ENCODE results near the gene CCNYL1.
"Not testable (repeated sequence)": the region's sequence is repeated elsewhere in the genome, so short reads cannot be mapped to it uniquely, and the experiment has no call there.

The CCNYL1 gene

DNA sequence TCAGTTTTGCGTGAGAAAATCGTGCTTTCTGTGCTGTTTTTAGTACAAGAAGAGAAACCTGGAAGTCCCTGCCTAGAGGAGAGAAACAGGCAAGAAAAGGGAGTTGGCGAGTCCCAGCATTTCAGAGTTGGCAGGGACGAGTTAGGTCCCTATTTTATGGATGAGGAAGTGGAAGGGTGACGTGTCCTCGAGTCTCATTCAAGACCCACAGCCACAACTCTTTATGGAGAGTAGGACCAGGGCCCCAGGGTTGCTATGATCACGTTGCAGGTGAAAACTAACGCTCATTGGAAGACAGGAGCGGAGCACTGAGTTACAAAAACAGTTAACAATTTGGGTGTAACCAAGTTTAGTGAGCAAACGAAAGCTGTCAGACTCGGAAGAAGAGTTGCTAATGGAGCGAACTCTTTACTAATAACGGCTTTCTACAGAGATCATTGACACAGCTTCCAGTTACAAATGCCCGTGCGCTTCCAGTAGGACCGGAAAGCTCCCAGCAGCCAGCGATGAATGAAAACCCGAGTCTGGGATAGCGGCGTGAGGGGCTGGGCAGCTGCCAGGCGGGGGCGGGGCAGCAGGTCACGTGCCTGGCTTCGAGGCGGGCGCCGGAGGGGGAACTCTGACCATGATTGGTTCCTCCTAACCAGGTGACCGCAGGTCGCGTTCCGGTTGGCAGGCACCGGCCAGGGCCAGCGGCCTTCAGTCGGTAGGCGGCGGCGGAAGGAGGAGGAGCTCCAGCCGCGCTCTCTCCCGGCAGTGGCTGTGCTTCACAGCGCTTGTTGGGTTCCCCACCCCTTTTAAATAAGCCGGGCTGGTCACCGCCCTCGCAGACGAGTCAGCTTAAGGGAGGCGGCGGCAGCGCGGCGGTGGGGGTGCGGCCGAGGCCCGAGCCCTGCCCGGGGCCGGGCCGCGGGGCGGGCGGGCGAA is at the start of gene CCNYL1:
TSS of gene CCNYL1 (plus strand) at position 827 of the 927 bp plus-strand sequence. CDS start 257 bp downstream, outside the sequence.
- DNase-seq = peak; percentile 97

DNA sequence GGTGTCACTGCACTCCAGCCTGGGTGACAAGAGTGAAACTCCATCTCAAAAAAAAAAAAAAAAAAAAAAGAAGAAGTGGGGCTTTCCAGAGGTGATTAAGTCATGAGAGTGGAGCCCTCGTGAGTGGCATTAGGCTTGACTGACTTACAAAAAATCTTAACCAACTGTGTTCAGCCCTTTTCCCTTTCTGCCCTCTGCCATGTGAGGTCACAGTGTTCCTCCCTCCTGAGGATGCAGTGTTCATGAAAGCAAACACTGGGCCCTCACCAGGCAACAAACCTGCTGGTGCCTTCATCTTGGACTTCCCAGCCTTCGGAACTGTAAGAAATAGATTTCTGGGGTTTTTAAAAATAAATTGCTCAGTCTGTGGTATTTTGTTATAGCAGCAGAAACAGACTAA is 49.2 kb upstream of the CCNYL1 start:
- no peak for DNase-seq

DNA sequence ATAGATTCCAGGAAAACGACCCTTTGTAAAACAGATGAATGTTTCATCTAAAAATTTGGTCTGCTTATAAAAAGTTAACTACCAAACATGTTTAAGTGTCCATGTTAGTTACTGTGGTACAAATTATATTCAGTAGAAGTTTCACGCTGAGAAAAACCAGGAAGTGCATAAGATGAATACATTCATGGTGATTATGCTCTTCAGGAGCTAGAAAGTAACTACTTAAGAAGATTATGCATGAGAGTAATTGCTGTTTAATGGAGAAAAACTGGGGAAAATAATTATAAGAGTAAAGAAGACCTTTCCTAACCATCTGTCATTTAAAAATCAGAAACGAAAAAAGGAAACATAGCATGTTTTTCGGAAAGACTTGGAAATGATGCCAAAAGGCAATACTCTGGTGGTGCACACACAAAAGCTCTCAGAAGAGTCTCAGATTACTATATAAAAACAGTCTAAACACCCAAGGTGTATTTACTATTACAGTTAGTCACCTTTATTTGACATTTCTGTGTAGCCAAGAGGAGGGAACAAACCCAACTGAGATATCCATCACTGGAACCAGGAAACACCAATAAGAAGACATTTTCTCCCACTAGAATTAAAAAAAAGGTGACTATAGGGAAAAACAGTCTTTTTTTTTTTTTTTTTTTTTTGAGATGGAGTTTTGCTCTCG is 47.4 kb upstream of the CCNYL1 start:
- DNase-seq = no peak

DNA sequence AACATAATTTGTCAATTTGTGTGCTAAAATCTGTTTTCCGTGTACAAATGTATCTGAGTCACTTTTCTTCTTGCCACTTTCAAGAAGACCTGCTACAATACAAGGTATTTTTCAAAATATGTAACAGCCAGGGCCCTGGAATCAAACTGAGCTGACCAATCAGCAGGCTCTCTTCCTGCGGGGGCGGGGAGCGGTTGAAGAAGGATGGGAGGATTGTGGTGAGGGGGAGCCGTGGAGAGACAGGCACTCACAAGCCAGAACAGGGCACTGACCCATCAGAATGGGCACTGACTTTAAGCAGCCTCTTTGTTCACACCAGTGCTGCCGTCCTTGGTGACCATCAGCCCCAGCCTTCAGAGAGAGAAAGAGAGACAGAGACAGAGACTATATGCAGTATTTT is 40.6 kb upstream of the CCNYL1 start:
- no peak for DNase-seq

DNA sequence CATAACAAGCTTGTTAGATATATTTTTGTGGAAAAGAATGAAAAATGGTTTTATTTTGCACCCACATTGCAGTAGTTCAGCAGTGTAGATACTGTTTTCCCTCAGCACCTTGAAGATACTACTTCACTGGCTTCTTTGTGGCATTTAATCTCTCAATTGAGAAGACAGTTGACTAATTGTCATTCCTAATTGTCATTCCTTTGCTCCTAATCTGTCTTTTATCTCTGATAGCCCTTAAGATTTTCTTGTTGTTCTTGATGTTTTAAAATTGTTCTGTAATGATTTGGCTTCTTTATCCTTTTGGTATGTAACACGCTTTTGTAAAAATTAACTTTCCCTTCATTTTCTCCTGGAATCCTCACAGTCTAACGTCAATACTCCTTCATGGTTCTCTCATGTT is 38.0 kb upstream of the CCNYL1 start:
- DNase-seq = no peak

DNA sequence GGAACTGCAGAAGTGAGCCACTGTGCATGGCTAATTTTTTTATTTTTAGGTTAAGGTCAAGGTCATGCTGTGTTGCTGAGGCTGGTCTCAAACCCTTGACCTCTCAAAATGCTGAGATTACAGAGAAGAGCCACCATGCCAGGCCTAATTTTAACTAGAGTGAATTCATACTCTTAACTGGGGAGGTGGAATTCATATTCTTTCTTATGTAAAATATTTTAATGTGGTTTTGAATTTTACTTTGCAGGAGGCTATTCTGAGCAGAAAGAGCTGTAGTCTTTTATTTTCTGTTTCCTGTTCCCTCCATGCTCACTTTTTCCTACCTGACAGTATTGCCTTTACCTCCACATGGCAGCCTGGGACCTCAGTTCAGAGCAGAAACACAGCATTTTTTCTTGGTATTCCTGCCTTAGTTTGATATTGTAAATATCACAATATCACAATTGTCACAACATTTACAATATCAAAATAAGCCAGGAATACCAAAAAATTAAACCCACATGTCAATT is 37.1 kb upstream of the CCNYL1 start:
- no peak for DNase-seq

DNA sequence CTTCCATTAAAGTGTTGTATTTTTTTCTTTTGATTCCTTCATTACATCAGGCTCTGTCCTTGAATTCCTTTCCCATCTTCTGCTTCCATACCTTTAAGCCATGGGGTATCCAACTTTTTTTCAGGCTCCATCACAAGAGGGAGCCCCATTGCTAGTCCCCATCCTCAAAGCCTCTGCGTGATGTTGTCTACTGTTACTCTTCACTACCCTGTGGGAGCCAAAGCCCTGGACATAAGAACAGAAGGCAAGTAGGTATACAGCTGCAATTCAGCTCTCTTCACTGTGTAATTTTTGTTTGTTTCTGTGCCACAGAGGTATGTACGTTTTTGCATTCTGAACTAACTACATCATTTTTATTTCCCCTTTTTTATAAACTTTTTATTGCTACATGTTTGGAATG is 36.6 kb upstream of the CCNYL1 start:
- no peak for DNase-seq

DNA sequence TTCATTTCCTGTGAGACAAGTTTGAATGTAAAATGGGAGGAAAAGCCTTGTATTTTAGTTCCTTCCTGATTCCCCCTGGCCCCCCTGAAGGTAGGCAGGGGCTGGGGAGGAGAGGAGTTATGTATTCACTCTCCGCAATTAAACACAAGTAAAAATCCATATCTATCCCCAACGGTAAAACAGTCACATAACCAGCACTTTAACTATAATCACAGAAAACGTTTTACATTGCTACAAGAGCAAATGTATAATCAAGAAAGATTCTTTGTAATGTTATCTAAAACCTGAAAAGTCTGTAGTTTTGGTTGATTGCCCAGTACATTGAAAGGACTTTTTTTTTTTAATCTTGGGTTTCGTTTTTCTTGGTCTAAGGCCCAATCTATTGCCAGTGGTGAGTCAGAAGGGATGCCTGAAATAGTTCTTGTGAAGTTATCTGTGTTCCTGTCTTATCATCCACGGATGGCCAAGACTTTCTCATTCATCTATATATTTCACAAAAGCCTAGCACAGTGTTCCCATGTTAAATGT is 34.5 kb upstream of the CCNYL1 start:
- DNase-seq = no peak

DNA sequence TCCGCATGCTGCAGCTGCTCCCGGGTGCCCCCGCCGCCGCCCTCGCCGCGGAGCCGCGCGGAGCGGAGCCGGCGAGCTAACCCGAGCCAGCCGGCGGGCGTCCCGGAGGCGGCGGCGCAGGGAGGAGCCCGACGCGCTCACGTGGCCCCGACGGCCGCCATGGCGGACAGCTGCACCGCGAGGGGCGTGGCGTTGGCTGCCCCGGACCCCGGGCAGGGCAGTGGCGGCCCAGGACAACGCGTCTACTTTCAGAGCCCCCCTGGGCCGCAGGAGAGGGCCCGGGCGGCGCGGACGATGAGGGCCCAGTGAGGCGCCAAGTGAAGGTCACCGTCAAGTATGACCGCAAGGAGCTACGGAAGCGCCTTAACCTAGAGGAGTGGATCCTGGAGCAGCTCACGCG is 30.0 kb upstream of the CCNYL1 start:
- no peak for DNase-seq

DNA sequence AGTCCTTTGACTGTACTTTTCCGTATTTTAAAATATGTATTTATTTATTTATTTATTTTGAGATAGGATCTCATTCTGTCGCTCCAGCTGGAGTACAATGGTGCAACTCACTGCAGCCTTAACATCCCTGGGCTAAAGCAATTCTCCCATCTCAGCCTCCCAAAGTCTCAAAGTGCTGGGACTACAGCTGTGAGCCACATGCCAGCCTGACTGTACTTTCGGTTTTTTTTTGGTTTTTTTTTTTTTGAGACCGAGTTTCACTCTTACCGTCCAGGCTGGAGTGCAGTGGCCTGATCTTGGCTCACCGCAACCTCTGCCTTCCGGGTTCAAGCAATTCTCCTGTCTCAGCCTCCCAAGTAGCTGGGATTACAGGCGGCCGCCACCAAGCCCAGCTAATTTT is 28.9 kb upstream of the CCNYL1 start:
- no peak for DNase-seq

DNA sequence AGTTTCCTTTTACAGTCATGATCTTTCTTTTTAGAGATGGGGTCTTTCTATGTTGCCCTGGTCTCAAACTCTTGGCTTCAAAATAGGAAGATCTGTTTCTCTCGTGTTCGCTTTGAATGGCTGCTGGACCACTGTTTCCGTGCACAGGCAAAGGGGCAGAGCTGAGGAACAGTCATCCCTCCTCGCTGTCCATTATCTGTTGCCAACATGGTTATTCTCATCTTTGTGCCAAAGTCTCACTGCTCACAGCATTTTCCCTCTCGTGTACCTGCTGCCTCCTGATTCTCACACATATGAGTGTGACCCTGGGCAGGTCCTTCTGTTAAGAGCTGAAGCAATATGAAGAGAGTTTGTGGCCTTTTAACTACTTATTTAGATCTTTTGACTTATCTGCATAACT is 28.0 kb upstream of the CCNYL1 start:
- DNase-seq = no peak

DNA sequence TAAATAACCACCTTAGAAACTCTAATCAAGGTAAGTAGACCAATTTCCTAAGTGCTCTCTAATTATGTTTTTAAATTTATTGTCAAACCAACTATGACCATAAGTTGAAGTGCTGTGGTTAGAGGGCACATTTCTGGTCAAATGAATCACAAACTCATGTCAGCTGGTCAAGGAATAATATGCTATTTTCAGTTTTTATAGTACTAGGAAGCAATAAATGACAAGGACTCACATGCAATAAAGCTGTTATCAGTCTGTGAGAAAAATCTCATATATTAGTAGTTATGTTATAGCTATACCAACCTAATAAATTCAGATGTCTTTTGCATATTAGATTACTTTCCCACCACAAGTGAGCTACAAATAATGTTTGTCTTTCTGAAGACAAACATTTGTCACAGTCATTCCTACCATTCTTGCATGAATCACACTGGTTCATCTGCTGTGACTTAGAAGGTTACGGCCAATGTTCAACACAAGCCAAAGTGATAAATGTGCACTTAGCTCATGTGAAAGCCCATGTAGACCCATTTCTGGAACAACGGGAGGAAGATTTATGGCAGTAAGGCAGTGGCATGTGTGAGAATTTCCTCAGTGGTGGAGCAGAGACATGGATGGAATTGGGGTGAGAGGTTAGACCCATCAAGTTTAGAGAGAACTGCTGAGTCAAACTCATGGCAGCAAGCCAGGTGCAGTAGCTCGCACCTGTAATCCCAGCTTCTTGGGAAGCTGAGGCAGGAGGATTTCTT is 27.4 kb upstream of the CCNYL1 start:
- no peak for DNase-seq

DNA sequence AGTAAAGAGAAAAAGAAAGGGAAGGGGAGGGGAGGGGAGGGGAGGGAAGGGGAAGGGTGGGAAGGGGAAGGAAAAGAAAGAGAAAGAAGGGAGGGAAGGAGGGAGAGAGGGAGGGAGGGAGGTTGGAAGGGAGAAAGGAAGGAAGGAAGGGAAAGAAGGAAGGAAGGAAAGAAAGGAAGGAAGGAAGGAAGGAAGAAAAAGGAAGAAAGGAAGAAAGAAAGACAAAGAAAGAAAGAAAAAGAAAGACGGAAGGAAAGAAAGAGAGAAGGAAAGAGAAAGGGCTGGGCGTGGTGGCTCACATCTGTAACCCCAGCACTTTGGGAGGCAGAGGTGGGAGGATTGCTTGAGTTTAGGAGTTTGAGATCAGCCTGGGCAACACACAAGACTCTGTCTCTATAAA is 24.6 kb upstream of the CCNYL1 start:
- DNase-seq = no peak

DNA sequence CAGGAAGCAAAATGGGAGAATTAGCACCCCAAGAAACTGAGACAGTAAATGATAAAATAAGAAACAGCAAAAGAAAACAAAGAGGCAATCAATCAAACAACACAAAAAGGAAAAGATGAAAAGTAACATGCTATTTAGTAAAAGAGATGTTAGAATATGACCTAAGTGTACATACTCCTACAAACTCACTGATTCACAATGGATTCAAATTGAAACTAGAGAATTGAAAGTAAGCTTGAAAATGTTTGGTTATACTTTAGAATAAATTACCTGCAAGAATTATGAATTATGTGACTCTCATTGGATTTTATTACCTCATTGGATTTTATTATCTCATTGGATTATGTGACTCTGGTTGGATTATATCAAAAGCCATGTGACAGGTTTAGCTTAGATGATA is 22.8 kb upstream of the CCNYL1 start:
- DNase-seq = no peak

DNA sequence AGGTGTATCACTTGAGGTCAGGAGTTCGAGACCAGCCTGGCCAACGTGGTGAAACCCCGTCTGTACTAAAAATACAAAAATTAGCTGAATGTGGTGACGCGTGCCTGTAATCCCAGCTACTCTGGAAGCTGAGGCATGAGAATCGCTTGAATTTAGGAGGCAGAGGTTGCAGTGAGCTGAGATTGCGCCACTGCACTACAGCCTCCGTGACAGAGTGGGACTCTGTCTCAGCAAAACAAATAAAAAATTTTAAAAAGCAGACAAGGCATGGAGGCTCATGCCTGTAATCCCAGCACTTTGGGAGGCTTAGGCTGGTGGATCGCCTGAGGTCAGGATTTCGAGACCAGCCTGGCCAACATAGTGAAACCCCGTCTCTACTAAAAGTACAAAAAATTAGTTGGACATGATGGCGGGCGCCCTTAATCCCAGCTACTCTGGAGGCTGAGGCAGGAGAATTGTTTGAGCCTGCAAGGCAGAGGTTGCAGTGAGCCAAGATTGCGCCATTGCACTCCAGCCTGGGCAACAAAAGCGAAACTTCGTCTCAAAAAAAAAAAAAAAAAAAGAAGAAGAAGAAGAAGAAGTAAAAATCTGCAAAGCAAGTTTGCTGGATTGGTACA is 20.5 kb upstream of the CCNYL1 start:
- not testable (repeated sequence) for DNase-seq

DNA sequence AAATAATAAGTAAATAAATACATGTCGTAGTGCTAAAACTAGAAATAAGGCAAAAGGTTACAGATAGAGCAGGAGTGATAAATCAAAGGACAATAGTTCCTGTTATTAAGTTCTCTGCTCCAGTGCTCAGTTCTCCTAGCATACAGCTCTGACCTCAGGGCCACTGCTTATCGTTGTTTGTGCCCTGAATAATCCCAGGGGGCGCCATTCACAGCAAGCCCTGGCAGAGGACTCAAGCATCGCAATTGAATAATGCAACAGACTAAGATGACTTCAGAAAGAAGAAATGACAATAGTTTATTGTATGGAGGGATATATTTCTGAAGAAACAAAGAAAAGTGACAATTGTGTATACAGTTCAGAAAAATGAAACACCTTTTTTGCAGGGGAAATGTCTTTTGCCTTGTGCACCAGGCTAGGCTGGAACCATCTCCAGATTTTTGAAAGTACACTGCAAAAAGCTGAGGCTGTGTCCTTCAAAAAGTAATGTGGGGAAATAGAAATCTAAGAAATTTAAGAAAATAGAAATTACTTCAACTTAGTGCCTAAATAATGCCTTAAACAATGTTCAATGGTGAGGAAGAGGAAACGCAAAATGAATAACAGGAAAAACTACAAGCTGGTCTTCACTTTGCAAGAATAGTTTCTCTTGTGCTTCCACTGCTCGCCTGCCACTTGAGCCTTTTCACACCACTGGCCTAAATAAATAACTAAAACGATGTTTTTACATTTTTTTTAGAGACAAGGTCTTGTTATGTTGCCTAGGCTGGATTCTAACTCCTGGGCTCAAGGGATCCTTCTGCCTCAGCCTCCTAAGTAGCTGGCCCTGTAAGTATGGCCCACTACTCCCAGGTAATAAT is 19.0 kb upstream of the CCNYL1 start:
- no peak for DNase-seq

DNA sequence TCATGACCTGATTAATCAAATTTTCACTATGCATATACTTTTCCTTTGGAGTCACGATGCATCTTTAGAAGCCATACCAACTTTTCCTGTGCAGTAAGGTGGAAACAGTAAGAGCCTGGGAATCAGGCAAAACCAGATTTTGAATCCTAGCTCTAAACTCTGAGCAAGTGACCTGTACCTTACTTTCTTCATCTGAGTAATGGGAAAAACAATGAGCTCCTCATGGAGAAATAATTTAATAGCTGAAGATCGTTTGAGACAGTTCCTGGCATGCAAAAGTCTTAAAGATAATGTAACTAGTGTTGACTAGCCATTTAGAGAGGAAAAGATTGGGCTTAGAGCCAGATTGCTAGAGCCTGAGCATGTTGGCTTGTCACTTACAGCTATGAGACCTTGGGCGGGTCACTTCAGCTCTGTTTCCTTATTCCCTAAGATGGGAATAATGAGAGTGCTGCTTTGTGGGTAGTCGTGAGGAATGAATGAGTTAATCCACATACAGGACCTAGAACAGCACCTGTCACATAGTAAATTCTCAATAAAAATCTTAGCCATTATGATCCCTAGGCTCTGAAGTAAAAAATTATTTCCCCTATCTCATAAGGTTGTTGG is 17.7 kb upstream of the CCNYL1 start:
- no peak for DNase-seq

DNA sequence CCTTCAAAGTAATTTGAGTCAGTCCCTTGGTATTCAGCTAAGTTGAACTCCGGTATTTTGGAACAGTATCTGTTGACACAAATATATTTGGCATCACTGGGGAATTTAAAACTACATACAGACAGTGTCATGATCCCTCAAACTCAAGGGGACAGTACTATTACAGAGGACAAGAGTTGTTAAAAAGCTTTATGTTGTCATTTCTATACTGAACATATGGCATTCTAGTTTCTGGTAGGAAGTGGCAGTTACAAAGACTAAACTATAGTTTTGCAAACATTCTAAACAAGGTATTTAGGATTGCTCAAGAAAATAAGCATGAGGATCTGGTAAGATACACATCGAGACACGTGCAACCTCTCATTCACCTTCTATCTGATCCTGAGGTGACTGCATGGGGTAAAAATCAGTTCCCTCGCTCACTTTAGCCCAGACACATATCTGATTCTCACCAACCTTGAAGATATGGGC is 16.6 kb upstream of the CCNYL1 start:
- DNase-seq = no peak

DNA sequence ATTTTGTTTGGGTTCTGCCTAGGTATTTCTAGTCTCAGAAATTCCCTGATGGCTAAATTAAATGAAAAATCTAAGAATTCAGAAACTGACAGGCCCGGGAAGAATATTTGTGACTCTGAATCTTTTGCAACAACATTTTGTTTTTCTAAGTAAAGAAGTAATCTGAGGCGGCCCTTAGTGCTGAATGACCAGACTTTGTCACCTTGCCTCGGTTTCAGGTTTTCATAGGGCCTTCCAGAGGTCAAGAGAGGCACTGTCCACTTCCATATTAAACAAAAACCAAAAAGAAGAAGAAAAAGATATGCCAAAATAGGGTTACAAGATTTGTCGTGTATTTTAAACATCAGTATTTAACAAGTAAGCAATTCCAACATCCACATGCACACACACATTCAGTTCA is 16.1 kb upstream of the CCNYL1 start:
- DNase-seq = no peak

DNA sequence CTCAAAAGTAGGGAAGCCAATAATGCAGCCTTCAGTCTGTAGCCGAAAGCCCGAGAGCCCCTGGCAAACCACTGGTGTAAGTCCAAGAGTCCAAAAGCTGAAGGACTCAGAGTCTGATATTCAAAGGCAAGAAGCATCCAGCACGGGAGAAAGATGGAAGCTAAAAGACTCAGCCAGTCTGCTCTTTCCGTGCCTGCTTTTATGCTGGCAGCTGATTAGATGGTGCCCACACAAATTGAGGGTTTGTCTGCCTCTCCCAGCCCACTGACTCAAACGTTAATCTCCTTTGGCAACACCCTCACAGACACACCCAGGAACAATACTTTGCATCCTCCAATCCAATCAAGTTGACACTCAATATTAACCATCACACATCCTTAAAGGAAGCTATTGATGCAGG is 14.5 kb upstream of the CCNYL1 start:
- not testable (repeated sequence) for DNase-seq

DNA sequence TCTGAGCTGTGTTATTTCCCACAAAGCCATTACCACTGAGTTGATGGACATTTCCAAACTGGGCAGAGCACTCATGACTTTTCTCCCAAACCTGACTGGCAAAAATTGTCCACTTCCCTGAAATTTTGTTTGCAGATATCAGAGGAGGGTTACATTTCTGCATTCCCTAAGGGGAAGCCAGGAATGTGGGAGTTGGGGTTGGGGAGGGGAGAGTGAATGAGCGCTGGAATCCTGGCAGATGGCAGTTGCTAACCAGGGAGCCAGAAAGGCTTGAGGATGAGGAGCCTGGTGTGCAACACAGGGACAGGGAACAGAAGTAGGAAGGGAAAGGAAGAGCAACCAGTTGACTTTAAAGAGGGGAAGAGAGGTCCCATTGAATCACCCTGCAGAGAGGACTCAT is 14.0 kb upstream of the CCNYL1 start:
- DNase-seq = no peak

All from NCI-H2171 (cell line).